ENCODE results near the gene ATP10A.

ATP10A gene

GRCh38 chr15:25802285-25802830, 60.8 kb downstream of the ATP10A start:
- no peaks in the 10 kb centered on the region for H3K36me3 ChIP-seq (ENCODE audit: insufficient read depth)
- no peaks in the 10 kb centered on the region for H3K4me1 ChIP-seq (ENCODE audit: low read depth, poor library complexity, severe bottlenecking)
- H3K9ac ChIP-seq, result no peak overlapping the region
- H4K20me1 ChIP-seq (ENCODE audit: insufficient read depth), result no peaks in the 10 kb centered on the region
- no peak overlapping the region for H2AFZ ChIP-seq (ENCODE audit: low read depth)
- no peak overlapping the region for H3K4me3 ChIP-seq (IDR thresholded peaks at IDR 0.05; ENCODE audit: insufficient read depth, low read depth, low read length)
- no peak for TF ChIP-seq CTCF (conservative IDR thresholded peaks at IDR 0.05; ENCODE audit: low read depth, low read length)
- H3K27ac ChIP-seq, result no peak overlapping the region
- no peak overlapping the region for H3K4me2 ChIP-seq
- H3K79me2 ChIP-seq (ENCODE audit: insufficient read depth, low read depth), result no peaks in the 10 kb centered on the region
- no peaks in the 10 kb centered on the region for H3K27me3 ChIP-seq (ENCODE audit: insufficient read depth, low read depth)

- no peak overlapping the region for H2AFZ ChIP-seq (ENCODE audit: low read depth)
- no peaks in the 10 kb centered on the region for H3K36me3 ChIP-seq (ENCODE audit: insufficient read depth)
- no peak overlapping the region for H3K4me3 ChIP-seq (IDR thresholded peaks at IDR 0.05; ENCODE audit: insufficient read depth, low read depth, low read length)
- no peak for TF ChIP-seq CTCF (conservative IDR thresholded peaks at IDR 0.05; ENCODE audit: low read depth, low read length)
- no peak overlapping the region for H3K27ac ChIP-seq
- H3K4me2 ChIP-seq, result no peak overlapping the region
- no peak overlapping the region for H3K9ac ChIP-seq
- H3K27me3 ChIP-seq (ENCODE audit: insufficient read depth, low read depth), result no peaks in the 10 kb centered on the region
- H4K20me1 ChIP-seq (ENCODE audit: insufficient read depth), result no peaks in the 10 kb centered on the region
- H3K79me2 ChIP-seq (ENCODE audit: insufficient read depth, low read depth), result no peaks in the 10 kb centered on the region
- H3K4me1 ChIP-seq (ENCODE audit: low read depth, poor library complexity, severe bottlenecking), result no peaks in the 10 kb centered on the region
Observed at GRCh38 chr15:25801586-25802284, 61.4 kb downstream of the ATP10A start.

GRCh38 chr15:25800761-25801515, 62.2 kb downstream of the ATP10A start:
- no peak overlapping the region for H3K4me2 ChIP-seq
- H2AFZ ChIP-seq (ENCODE audit: low read depth), result no peak overlapping the region
- H3K4me3 ChIP-seq (IDR thresholded peaks at IDR 0.05; ENCODE audit: insufficient read depth, low read depth, low read length), result no peak overlapping the region
- H3K9ac ChIP-seq, result no peak overlapping the region
- H3K79me2 ChIP-seq (ENCODE audit: insufficient read depth, low read depth), result no peaks in the 10 kb centered on the region
- no peaks in the 10 kb centered on the region for H4K20me1 ChIP-seq (ENCODE audit: insufficient read depth)
- no peaks in the 10 kb centered on the region for H3K36me3 ChIP-seq (ENCODE audit: insufficient read depth)
- no peak overlapping the region for H3K27ac ChIP-seq
- TF ChIP-seq CTCF (conservative IDR thresholded peaks at IDR 0.05; ENCODE audit: low read depth, low read length), result no peak
- no peaks in the 10 kb centered on the region for H3K4me1 ChIP-seq (ENCODE audit: low read depth, poor library complexity, severe bottlenecking)
- H3K27me3 ChIP-seq (ENCODE audit: insufficient read depth, low read depth), result no peaks in the 10 kb centered on the region

- H3K79me2 ChIP-seq (ENCODE audit: insufficient read depth, low read depth), result no peaks in the 10 kb centered on the region
- no peak overlapping the region for H3K4me3 ChIP-seq (IDR thresholded peaks at IDR 0.05; ENCODE audit: insufficient read depth, low read depth, low read length)
- H3K4me2 ChIP-seq, result no peak overlapping the region
- H3K9ac ChIP-seq, result no peak overlapping the region
- no peaks in the 10 kb centered on the region for H3K4me1 ChIP-seq (ENCODE audit: low read depth, poor library complexity, severe bottlenecking)
- no peaks in the 10 kb centered on the region for H4K20me1 ChIP-seq (ENCODE audit: insufficient read depth)
- H3K27me3 ChIP-seq (ENCODE audit: insufficient read depth, low read depth), result no peaks in the 10 kb centered on the region
- no peak overlapping the region for H2AFZ ChIP-seq (ENCODE audit: low read depth)
- no peaks in the 10 kb centered on the region for H3K36me3 ChIP-seq (ENCODE audit: insufficient read depth)
- H3K27ac ChIP-seq, result no peak overlapping the region
- TF ChIP-seq CTCF (conservative IDR thresholded peaks at IDR 0.05; ENCODE audit: low read depth, low read length), result no peak
Observed at GRCh38 chr15:25799906-25800700, 63.0 kb downstream of the ATP10A start.
